HL-60 (cell line): ENCODE data around the gene SLC38A8.
A peak's percentile ranks its signal among the peaks of the same experiment; 100 is the strongest.

Experiments
- POLR2AphosphoS5 ChIP-seq: IDR thresholded peaks from 2 replicates; pipeline ENCODE4 v1.6.1; 2012; ENCODE audit warnings: low read depth
- SPI1 ChIP-seq: IDR thresholded peaks from 2 replicates; pipeline ENCODE4 v1.6.1; 2012; ENCODE audit warnings: low read depth, mild to moderate bottlenecking, borderline replicate concordance
- TF ChIP-seq, protein P1 (sequence below): IDR thresholded peaks from one replicate; pipeline ENCODE4 v1.5.1; 2011; ENCODE audit warnings: low read length, control low read depth, inconsistent platforms; ENCODE audit not compliant: insufficient read depth

DNA sequence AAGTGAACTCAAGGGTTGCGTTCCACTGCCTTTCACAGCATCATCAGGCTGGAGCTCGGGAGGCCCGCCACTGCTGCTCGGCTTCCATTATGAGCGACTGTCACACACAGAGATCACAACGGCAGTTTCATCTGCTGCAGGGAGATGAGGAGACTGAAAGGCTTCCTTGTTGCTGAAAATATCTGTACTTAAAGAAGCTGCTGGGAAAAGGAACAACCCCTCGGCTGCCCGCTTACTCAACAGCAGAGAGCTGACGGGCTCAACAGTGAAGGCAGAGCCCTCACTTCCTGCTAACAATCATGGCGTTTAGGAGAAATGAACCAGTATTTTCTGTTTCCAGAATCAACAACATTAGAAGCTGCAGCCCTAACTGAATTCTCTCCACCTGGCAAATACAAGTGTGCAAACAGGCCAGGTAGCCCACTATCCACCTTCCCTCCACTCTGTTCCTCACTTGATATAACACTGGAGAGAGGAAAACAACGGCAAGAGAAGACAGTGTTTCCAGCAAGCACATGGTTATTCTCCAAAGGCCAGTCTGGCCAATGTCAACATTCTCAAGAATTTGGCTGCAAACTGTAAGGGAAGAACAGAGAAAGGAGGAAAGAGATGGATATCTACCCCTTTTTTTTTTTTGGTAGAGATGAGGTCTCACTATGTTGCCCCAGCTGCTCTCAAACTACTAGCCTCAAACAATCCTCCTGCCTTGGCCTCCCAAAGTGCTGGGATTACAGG lies 40.4 kb upstream of the SLC38A8 start:
- TF ChIP-seq POLR2AphosphoS5: no peak
- TF ChIP-seq, protein P1, sequence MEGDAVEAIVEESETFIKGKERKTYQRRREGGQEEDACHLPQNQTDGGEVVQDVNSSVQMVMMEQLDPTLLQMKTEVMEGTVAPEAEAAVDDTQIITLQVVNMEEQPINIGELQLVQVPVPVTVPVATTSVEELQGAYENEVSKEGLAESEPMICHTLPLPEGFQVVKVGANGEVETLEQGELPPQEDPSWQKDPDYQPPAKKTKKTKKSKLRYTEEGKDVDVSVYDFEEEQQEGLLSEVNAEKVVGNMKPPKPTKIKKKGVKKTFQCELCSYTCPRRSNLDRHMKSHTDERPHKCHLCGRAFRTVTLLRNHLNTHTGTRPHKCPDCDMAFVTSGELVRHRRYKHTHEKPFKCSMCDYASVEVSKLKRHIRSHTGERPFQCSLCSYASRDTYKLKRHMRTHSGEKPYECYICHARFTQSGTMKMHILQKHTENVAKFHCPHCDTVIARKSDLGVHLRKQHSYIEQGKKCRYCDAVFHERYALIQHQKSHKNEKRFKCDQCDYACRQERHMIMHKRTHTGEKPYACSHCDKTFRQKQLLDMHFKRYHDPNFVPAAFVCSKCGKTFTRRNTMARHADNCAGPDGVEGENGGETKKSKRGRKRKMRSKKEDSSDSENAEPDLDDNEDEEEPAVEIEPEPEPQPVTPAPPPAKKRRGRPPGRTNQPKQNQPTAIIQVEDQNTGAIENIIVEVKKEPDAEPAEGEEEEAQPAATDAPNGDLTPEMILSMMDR: no peak
- TF ChIP-seq SPI1: peak; percentile 44; the same call in 1 of the 2 replicates
